ENCODE data around the gene CELF2.

DNA sequence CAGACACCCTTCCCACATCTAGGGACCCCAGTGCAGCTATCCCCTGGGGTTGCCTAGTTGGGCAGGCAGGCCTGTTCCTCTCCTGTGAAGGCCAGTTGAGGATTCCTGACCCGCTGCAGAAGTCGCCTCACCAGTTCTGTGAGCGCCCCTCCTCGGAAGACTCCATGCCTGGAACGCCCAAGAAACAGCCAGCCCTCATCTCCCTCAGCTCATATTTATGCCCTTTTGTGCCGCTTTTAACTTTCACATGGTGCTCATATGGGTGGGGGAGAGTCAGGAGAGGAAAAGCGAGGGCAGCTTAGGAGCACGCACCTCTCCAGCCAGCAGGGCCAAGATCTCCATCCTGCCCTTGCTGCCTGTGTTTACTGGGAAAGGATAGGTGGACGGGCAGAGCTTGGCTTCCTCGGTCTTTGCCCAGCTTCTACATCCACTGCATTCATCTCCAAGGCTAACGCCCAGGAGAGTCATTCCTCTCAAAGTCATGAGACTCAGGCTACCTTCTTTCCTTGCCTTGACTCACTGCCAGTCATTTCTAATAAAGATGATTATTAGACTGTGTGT is 307.2 kb downstream of the CELF2 start:
- TF ChIP-seq, protein P1, sequence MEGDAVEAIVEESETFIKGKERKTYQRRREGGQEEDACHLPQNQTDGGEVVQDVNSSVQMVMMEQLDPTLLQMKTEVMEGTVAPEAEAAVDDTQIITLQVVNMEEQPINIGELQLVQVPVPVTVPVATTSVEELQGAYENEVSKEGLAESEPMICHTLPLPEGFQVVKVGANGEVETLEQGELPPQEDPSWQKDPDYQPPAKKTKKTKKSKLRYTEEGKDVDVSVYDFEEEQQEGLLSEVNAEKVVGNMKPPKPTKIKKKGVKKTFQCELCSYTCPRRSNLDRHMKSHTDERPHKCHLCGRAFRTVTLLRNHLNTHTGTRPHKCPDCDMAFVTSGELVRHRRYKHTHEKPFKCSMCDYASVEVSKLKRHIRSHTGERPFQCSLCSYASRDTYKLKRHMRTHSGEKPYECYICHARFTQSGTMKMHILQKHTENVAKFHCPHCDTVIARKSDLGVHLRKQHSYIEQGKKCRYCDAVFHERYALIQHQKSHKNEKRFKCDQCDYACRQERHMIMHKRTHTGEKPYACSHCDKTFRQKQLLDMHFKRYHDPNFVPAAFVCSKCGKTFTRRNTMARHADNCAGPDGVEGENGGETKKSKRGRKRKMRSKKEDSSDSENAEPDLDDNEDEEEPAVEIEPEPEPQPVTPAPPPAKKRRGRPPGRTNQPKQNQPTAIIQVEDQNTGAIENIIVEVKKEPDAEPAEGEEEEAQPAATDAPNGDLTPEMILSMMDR (IDR thresholded peaks at IDR 0.05): no peak
- TF ChIP-seq POLR2AphosphoS5 (IDR thresholded peaks at IDR 0.05): no peak

Measured in suprapubic skin (tissue), 3 donors.